HG02938 (cell line): ENCODE data around the gene SNAPC2.
"Not testable (repeated sequence)": the region's sequence is repeated elsewhere in the genome, so short reads cannot be mapped to it uniquely, and the experiment has no call there.

Experiments used
- ATAC-seq: cut with Tn5 transposase; IDR thresholded peaks from one replicate; pipeline ENCODE4 v1.9.1; 2021; ENCODE audit warnings: mild to moderate bottlenecking, moderate library complexity; ENCODE audit not compliant: unreplicated experiment

The SNAPC2 gene

DNA sequence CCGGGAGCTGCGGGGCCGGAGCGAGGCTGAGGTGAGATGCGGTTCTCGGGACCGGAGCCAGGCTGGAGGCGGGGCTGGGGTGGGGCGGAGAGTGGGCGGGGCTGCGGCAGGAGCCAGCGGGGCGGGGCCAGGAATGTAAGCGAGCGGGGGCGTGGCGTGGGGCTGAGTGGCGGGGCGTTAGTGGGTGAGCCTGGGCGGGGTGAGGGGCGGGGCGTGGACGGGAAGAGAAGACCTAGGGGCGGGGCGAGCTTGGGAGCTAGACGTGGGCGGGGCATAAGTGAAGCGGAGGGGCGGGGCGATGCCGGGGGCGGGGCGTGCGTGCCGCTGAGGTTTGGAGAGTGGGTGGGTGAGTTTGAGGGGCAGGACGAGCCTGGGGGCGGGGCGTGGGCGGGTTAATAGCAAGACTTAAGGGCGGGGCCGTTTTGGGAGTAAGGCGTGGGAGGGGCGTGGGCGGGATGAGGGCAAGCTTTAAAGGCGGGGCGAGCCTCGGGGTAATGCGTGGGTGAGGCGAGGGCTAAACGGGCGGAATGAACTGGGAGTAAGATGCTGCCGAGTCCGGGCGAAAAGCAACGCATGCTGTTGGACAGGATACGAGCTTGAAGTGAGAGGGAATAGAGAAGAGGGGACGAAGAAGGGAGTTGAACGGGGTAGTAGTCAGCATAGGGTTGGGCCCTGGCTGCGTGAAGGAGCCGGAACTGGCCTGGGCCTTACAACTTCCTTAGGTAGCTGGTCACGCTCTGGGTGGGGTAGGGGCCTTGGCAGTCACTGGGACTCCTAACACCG, 572 bp downstream of the SNAPC2 start:
- peak; percentile 34 for ATAC-seq

DNA sequence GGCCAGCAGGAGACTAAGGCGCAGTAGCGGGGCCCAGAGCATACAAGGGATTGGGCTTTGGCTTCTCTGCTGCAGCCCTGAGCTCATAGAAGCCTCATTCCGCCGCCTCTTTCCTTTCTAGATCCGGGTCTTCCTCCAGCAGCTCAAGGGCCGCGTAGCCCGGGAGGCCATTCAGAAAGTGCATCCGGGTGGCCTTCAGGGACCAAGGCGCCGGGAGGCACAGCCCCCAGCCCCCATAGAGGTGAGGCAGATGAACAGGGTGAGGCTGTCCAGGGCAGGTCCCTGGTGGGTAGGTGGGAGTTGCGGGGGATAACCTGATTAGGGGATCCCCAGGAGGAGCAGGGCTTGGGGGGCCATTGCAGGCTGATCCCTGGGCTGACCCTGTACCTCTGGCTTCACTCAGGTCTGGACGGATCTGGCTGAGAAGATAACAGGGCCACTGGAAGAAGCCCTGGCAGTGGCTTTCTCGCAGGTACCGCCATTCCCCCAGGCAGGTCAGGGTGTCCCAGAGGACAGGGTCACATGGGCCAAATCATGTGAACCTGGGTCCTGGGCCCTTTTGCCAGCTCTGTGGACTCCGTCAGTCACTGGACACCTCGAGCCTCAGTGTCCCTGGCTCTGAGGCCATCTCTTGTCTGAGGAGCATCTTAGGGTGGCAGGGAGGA, 1.3 kb downstream of the SNAPC2 start:
- no peak for ATAC-seq

- ATAC-seq: no peak
Observed at GRCh38 chr19:7921967-7922835, 2.1 kb downstream of the SNAPC2 start.

GRCh38 chr19:7922836-7923195, 2.7 kb downstream of the SNAPC2 start:
- ATAC-seq: no peak

DNA sequence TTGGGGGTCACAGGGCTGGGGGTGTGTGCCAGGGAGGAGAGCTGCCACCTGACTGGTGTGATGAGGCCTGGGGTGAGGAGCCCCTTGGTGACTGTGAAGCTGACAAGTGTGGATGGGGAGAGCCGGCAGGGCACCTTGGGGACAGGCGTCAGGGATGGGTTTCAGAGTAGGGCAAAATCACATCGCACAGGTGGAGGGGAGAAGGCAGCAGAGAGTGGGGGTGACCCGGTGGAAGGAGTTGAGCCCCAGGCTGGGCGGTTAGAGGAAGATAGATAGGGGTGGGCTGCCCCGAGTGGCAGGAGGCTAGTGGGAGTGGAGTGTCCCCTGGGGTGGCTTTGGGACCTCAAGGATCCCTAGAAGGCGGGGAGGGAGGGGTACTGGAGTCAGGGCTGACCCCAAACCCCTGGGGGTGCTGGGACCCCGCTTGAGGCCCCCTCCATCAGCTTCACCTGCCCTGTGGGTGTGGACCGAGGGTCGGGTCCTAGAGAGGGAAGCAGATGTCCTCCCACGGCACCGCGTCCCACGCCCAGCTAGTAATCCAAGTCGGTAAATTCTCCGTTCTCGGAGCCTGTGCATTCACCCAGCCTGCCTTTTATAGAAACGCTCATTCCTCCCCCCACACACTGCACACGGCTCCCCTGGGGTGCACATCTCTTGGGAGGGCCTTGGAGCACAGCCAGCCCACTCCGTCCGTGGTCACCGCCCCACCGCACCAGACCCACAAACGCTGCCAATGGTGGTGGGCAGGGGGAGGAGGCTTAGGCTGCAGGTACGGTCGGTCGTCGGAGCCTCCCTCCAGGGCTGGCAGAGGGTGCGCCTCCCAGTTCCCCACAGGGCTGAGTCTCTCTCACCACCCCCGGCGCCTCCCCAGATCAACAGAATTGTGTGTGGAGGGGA, 3.4 kb downstream of the SNAPC2 start:
- no peak for ATAC-seq

DNA sequence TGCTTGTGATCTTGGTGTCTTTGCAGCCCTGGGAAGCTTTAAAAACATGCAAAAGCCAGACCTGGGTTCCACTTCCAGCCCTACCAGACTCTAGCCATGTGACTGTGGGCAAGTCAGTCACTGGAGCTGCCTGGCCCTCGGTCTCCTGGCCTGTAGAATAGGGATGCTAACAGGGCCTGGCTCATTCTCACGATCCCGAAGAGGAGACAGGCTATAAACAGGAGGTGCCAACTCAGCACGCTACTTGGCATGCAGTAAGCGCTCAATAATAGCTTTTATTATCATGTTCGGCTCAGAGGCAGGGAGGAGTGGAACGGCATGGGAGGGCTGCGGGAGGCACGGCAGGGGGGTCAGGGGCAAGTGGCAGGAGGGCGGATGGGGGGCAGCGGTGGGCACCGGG, 4.1 kb downstream of the SNAPC2 start:
- no peak for ATAC-seq

DNA sequence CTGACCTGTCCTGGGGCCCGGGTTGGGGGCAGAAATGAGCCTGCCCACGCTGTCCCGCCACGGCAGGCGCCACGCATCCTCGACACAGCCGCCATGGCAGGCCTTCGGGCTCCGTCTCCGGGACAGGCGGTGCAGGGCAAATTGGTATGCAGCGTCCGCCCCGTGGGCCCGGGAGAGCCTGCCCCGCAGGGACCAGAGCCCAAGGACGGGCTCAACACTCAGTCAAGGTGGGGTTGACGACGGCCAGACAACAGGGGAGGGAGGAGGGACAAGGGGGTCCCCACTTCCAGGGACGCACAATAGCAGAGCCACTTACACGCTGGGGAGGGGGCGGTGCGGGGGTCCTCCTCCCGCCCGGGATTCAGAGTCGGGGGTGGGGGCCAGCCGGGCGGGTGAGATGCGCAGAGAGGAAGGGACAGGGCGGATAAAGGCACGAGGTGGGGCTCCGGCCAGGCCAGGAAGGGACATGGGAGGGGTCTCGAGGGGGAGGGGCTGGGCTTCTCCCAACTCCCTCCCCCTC, 4.6 kb downstream of the SNAPC2 start:
- no peak for ATAC-seq

DNA sequence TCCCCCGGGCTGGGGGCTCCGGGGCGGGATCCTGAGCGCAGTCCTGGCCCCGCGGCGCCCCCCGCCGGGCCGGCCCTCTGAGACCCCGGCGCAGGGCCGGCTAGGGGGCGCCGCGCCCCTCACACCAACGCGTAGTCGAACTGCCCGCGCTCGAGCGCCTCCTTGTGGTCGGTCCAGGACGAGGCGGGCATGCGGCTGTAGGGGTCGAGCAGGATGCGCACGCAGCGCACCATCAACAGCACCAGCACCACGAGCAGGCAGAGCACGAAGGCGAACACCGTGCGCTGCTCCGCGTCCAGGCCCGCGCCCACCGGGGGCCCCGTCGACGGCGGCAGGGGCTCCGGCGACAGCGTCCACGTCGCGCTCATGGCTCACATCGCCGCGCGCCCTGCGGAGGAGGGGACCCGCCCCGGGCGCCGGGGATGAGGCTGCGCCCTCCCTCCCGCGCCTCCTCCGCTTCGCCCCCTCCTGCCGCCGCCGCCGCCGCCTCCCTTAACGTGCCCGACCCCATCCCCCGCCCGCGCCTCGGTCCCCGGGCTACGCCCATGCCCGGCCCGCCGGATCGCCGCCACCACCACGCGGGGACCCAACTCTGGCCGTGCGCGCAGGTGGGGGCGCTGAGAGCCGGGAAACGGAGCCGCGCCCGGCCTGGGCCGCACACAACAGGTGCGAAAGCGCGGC, 5.2 kb downstream of the SNAPC2 start:
- no peak for ATAC-seq

DNA sequence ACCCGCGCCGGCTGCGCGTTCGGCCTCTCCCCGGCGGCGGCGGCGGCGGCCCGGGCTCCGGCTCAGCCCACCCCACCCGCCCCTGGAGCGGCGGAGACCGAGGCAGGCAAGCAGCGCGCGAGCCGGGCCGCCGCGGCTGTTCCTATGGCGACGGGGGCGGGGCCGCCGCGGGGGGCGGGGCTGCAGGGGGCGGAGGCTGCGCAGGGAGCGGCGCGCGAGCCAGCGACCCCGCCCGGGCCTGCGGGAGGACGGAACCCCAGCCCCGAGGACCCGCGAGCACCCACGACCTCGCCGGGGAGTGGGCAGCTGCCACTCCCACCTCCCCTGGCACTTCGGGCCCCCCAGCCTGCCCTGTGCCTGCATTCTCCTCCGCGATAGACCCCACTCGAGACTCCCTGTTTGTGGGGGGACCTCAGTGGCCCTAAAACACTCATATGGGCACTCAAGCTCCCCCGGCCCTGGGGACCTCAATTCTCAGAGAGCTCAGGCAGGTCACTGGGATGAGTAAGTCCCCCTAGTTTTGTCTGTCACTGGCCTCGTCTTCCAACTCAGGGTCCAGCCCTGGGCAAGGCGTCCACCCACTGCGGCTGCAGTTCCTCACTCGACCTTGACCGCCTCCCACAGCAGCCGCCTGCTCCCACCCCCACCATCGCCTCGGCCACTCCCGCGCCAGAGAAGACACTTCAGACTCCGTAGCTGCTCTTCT, 6.0 kb downstream of the SNAPC2 start, which contains the start of gene CTXN1:
Gene CTXN1 (minus strand): TSS at position 115 of the 706 bp plus-strand sequence. CDS start 597 bp downstream, outside the sequence.
- no peak for ATAC-seq

DNA sequence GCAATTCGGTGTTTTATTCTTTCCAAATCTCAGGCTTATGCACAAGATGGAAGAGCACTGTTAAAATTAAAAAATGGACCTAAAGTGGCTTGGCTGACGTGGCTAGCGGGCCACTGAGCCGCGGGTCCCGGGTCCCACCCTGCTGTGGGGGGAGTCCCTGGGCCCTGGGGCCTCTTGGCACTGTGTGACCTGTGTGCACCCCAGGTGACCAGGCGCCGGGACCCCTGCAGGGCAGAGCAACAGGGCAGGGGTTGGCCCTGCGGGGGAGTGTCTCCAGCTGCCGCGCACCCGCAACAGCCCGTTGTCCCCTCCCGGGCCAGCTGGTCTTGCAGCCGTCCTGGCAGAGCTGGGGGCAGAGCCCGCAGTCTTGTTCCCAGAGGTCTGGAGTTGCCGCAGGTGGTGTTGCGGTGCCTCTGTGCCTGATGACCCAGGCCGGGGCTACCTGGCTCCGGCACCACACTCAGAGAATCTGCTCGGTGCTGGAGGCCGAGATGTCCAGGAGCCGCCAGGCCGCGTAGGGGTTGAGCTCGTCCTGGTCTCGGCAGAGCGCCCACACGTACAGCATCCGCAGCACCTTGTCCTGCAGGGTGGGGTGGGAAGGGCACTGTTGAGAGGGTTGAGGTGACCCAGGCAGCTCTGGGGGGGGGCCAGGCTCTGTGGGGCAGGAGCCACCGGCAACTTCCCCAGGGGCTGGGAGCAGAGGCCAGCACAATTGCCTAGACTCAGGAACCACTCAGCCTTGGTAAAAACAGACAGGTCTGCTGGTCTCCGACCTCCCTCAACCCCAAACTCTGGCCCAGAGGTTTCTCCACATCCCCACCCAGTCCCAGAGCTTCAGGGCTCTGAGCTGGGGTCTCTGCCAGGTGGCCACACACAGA, 6.8 kb downstream of the SNAPC2 start:
- no peak for ATAC-seq

- ATAC-seq: no peak
Observed at GRCh38 chr19:7927605-7928333, 7.6 kb downstream of the SNAPC2 start.

- ATAC-seq: no peak
Observed at GRCh38 chr19:7928334-7928706, 8.2 kb downstream of the SNAPC2 start.

GRCh38 chr19:7928741-7929701, 8.9 kb downstream of the SNAPC2 start:
- no peak for ATAC-seq

GRCh38 chr19:7930030-7930429, 9.9 kb downstream of the SNAPC2 start:
- ATAC-seq: not testable (repeated sequence)

- no peak for ATAC-seq
Observed at GRCh38 chr19:7930765-7931164, 10.6 kb downstream of the SNAPC2 start.
